ENCODE measurements around the gene REEP1.

The REEP1 gene

DNA sequence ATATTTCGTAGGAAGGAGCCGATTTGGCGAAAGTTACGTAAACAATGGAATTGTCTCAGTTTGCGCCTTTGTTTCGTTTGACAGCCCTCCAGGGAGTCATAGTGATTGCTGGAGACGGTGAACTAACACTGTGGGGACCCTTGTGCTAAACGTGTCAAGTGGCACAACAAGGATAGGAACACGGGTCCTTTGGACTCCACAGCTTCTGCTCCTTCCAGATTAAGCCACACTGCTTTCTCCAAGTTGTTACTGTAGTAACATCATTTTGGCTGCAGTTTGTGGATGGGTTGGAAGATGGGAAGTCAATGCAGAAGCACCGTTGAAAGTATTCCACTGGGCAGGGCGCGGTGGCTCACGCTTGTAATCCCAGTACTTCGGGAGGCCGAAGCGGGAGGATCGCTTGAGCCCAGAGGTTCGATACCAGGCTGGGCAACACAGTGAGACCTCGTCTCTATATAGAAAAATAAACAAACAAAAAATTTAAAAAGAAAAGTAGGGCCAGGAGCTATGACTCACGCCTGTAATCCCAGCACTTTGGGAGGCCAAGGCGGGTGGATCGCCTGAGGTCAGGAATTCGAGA is 141.5 kb downstream of the REEP1 start:
- DNase-seq (ENCODE audit: low read depth in 2 of 2), result no peak

DNA sequence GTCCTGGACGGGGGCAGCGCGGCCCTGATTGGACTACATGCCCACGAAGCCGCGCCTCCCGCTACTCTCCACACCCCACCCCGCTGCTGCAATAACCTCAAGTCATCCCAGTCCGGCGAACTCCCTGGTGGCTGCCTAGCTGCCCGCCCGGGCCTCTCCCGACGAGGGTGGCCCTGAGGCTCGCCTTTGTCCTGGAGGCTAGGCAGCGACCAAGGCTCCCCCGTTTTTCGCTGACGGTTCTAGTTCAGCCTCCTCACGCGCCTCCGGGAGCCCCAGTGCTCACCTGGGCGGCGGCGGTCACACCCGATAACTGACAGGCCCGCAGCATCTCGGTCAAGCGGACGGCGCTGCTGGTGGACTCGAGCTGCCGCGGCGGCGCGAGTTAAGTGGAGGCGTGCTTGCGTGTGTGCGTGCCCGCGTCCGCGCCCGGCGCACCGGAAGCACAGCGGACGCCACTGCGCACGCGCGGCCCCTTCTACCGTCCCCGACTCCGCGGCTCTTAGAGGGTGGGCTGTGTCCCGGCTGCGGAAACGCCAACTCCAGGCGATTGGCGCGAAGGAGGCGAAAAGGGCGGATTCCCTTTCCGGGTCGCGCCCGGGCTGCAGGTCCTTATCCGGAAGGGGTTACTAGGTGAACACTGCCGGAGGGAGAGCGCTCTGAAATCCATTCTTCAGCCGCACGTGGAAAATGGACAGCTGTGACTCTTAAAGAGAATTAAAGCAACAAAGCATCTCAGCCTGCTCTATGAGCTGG is 142.2 kb downstream of the REEP1 start, which contains the start of gene IMMT:
TSS of gene IMMT (minus strand) at position 408 of the 753 bp plus-strand sequence. CDS start at position 328, 80 bp downstream.
- DNase-seq (ENCODE audit: low read depth in 2 of 2), result peak; percentile 86 to 87

DNA sequence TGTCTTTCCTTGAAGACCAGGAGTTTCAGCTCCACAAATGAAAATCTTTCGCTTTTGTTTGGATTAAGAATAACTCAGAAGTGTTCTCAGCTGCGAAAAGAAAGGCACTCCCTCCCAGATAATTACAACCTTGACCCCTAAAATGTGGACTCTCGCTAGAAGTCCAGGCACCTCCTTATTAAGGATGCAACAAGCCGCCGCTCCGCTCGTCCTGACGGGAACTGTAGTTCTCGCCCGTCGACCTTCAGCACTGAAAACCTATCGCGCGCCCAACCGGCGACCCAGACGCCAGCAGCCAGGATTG is 142.7 kb downstream of the REEP1 start:
- no peak for DNase-seq (ENCODE audit: low read depth in 2 of 2)

DNA sequence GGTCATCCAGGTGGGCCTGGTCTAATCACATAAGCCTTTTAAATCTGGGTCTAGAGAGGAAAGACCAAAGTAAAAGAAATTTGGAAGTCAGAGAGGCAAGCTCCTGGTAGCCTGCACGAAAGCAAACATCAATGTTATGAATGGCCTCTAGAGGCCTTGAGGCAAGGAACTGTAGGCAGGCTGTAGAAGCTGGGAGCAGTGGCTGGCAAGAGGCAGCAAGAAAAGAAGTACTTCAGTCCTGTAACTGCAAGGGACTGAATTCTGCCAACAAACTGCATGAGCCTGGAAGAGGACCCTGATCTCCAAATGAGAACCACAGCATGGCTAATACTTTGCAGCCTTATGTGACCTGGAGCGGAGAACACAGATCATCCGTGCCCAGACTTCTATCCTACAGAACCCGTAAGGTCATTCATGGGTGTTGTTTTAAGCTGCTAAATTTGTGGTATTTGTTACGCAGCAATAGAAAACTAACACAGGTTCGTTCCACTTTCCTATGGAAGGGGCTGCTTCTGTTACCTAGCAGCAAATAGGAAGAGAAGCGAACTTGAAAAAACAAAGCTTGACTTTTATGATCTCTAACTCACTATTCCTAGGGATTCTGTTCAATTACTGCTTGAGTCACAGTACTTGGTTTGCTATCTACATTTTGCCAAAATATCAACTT is 143.4 kb downstream of the REEP1 start:
- DNase-seq (ENCODE audit: low read depth in 2 of 2), result no peak

- DNase-seq (ENCODE audit: low read depth in 2 of 2), result no peak
Measured at GRCh38 chr2:86189782-86190416, 147.5 kb downstream of the REEP1 start.

DNA sequence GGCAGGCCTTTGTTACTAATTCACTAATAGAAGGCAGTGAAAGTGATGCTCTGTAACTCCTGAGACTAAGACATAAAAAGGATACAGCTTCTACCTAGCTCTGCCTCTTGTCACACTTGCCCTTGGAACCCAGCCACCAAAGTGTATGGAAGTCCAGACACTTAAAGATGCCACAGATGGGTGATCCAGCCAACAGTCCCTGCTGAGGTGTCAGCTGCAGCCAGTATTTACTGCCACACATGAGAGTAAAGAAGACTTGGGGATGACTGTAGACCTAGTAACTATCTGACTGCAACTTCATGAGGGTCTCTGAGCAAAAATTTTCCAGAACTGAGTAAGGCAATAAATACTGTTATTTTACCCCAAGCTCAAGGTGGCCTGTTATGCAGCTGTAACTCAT is 151.0 kb downstream of the REEP1 start:
- no peak for DNase-seq (ENCODE audit: low read depth in 2 of 2)

DNA sequence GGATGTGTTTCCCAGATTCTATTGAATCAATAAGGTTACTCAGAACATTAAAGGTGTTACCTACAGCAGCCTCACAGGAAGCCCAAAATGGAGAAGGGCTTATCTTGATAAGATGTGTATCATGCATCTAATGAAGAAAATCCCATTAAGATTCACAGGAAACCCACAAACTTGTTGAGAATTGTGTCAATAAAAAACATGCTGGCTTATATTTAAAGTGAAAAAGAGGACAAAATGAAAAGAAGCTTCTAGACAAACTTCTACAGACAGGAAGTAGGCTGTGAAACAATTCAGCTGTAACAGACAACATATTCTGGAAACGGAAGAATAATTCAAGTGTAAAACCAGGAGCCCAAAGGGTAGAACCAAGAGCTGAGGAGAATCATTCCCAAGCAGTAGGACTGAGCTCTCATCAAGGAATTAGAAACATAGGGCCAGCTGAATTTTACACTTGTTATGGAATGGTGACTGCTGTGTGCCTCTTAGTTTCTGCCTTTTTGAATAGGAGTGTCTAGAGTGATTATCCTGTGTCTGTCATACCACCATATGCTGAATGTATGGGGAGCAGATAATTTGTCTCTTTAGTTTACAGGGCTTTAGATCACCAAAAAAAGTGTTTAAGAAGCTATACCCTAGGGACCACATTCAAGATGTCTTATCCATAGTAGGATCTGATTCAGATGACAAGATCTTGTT is 151.8 kb downstream of the REEP1 start:
- no peak for DNase-seq (ENCODE audit: low read depth in 2 of 2)

DNA sequence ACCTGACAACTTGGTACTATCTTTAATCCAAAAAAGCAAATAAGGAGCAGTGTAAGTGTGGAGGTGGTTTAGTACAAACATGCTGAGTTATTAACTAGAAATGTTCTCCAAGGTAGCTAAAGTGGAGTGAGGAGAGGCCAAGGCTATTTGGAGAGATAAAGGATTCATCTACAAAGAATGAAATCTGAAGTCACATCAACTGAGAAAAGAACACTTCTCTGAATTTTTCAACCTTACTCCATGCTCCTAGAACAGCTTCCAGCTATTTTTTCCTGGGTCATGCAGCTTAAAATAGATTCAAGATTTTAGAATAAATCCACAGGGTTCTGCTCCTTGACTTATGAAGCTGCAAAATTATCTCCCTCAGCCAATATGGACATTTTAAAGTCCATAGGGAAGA is 160.8 kb downstream of the REEP1 start:
- no peak for DNase-seq (ENCODE audit: low read depth in 2 of 2)

GRCh38 chr2:86175828-86176227 is 161.6 kb downstream of the REEP1 start:
- no peak for DNase-seq (ENCODE audit: low read depth in 2 of 2)

- no peak for DNase-seq (ENCODE audit: low read depth in 2 of 2)
Measured at GRCh38 chr2:86174445-86174844, 163.0 kb downstream of the REEP1 start.

DNA sequence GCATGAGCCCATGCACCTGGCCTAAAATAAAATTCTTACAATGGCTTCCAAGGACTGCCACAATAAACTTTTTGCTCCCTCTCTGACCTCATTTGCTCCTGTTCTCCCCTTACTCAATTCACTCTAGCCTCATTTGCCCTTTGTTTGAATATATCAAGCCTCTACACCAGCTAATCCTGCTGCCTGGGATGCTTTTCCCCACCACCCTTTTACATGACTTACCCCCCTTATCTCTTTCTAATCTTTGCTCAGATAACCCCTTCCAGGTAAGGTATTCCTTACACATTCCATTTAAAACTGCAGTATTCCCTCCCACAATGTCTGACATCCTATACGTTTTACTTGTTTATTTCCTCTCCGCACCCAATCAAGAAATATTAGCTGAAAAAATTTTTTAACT is 164.8 kb downstream of the REEP1 start:
- DNase-seq (ENCODE audit: low read depth in 2 of 2), result no peak

DNA sequence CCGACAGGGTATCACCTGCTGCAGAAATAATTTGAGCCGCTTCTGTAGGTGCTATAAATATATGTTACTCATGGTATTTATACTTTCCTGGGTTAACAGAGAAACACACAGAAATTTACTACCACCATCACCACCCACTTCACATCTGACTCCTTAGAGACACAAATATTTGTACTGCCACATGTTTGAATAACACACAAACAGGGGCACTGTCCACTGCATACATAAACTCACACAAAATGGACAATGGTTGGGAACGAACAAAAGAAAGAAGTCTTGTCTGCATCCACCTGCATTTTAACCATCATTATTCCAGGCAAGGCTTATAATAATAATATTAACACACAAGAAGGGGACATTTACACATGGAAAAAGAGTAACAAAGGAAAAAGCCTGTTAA is 166.1 kb downstream of the REEP1 start:
- DNase-seq (ENCODE audit: low read depth in 2 of 2), result no peak

DNA sequence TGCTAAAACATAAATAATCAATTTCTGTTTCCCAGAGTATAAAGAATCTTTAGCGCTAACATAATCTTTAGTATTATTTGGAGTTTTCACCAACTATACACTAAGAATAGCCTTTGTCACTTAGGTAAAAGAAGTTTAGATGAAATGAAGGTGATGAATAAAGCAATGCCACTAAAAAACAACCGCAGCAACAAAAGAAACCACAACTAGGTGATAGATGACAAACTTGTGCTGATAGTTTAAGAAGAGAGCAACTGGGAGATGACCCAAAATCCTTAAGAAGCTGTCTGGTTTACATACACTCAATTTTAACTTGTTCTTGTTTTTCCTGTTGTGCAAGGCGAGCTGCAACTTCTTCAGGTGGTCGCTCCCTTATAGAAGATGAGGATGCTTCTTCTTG is 167.0 kb downstream of the REEP1 start:
- DNase-seq (ENCODE audit: low read depth in 2 of 2), result no peak
